MCF 10A (cell line): ENCODE data around the gene RDH5. TPM values are rescaled to one million over a fixed set of nuclear protein-coding genes. Genes with fewer than 3 reads are reported as not detected.

Experiments
- BruUV-seq: library from RNA; stranded (reverse); fragments of 400-500 nt; replicated peaks from 2 replicates; lab custom pipeline; 2021; lab: Mats Ljungman, UMichigan
- CTCF ChIA-PET: fragments of 300-600 bp; sonication (Branson Sonifier 250); formaldehyde crosslinking; extraction: SDS; loops from one replicate; lab custom pipeline; 2021; ENCODE audit warnings: antibody characterized with exemption, inconsistent platforms; lab: Yijun Ruan, JAX
- POLR2A ChIA-PET: fragments of 300-600, 350-650 bp; sonication (Branson Sonifier 250); formaldehyde crosslinking; extraction: SDS; loops from one replicate; lab custom pipeline; 2020; ENCODE audit warnings: antibody characterized with exemption, inconsistent platforms; lab: Yijun Ruan, JAX
- DNase-seq: peaks from one replicate; pipeline ENCODE4 v3.0.0-alpha.2; 2018; ENCODE audit not compliant: unreplicated experiment
- H3K27ac Mint-ChIP-seq: one replicate; pipeline ENCODE4 v1.8.0; 2022; ENCODE audit warnings: mild to moderate bottlenecking, low read depth, mixed read lengths; ENCODE audit not compliant: unreplicated experiment
- H3K27me3 Mint-ChIP-seq: one replicate; pipeline ENCODE4 v1.8.0; 2022; ENCODE audit warnings: mixed read lengths; ENCODE audit not compliant: insufficient read depth, unreplicated experiment
- H3K36me3 Mint-ChIP-seq: one replicate; pipeline ENCODE4 v1.8.0; 2022; ENCODE audit warnings: mild to moderate bottlenecking, moderate library complexity, mixed read lengths; ENCODE audit not compliant: insufficient read depth, unreplicated experiment
- H3K4me1 Mint-ChIP-seq: one replicate; pipeline ENCODE4 v1.8.0; 2022; ENCODE audit warnings: mixed read lengths; ENCODE audit not compliant: insufficient read depth, unreplicated experiment
- H3K4me3 Mint-ChIP-seq: one replicate; pipeline ENCODE4 v1.8.0; 2022; ENCODE audit warnings: mild to moderate bottlenecking, moderate library complexity, mixed read lengths; ENCODE audit not compliant: unreplicated experiment
- H3K9me3 Mint-ChIP-seq: one replicate; pipeline ENCODE4 v1.8.0; 2022; ENCODE audit warnings: mixed read lengths; ENCODE audit not compliant: unreplicated experiment
- CTCF ChIP-seq: fragments of 200-600 bp; IDR thresholded peaks from one replicate; pipeline ENCODE4 v1.8.0; 2022; ENCODE audit warnings: antibody characterized with exemption, mild to moderate bottlenecking; ENCODE audit not compliant: unreplicated experiment
- intact Hi-C: fragments of 100-400 bp; cut with micrococcal nuclease; formaldehyde crosslinking; loops from 2 replicates; pipeline ENCODE4 v1.14.1; 2022
- total RNA-seq: library from RNA; stranded (reverse); gene quantifications from 2 replicates; pipeline ENCODE4 v1.2.3, GENCODE V29; 2022

The RDH5 gene
- total RNA-seq, 1 experiment from 2014 or later: 2.5 TPM

- BruUV-seq: no TSS peak
- POLR2A ChIA-PET: interaction anchor here (2.4 kb wide), 1 partner anchor 10 kb away, joined by 5 read pairs; no protein-coding TSS in a partner anchor
- no peak overlapping the region for H3K27ac Mint-ChIP-seq
- peaks cover 8% of the 10 kb centered on the region for H3K36me3 Mint-ChIP-seq
- peaks cover 23% of the 10 kb centered on the region for H3K4me1 Mint-ChIP-seq
- no peak for DNase-seq
- CTCF ChIA-PET: interaction anchor here (1.4 kb wide), 1 partner anchor 20 kb away, joined by 7 read pairs; no protein-coding TSS in a partner anchor
- H3K9me3 Mint-ChIP-seq: no peaks in the 10 kb centered on the region
- no peaks in the 10 kb centered on the region for H3K27me3 Mint-ChIP-seq
- TF ChIP-seq CTCF: no peak
- H3K4me3 Mint-ChIP-seq: peak overlapping the region; percentile 80
- intact Hi-C loops: no loop called here
Measured at GRCh38 chr12:55718015-55718414, 2.2 kb upstream of the RDH5 start.

- ChIA-PET POLR2A (interaction anchor here (1.1 kb wide), 1 partner anchor 99 kb away, joined by 3 read pairs; the partner anchor contains the start of genes ORMDL2 and SARNP), CTCF (interaction anchor here (0.6 to 1.1 kb wide), 4 partner anchors 108 to 542 kb away, joined by 3 to 5 read pairs (median 3); no protein-coding TSS in a partner anchor)
- no peak overlapping the region for H3K4me3 Mint-ChIP-seq
- no peak for TF ChIP-seq CTCF
- peaks cover 18% of the 10 kb centered on the region for H3K4me1 Mint-ChIP-seq
- peaks cover 13% of the 10 kb centered on the region for H3K36me3 Mint-ChIP-seq
- intact Hi-C loops: no loop called here
- no peaks in the 10 kb centered on the region for H3K9me3 Mint-ChIP-seq
- BruUV-seq: no TSS peak
- H3K27me3 Mint-ChIP-seq: no peaks in the 10 kb centered on the region
- no peak overlapping the region for H3K27ac Mint-ChIP-seq
- no peak for DNase-seq
Measured at GRCh38 chr12:55718624-55719275, 1.4 kb upstream of the RDH5 start.

GRCh38 chr12:55719371-55719770, 822 bp upstream of the RDH5 start:
- ChIA-PET POLR2A (interaction anchor here (1.1 kb wide), 1 partner anchor 98 kb away, joined by 3 read pairs; the partner anchor contains the start of genes ORMDL2 and SARNP), CTCF (interaction anchor here (0.6 to 1.4 kb wide), 7 partner anchors 11 to 783 kb away, joined by 3 to 5 read pairs (median 3); no protein-coding TSS in a partner anchor)
- H3K27ac Mint-ChIP-seq: no peak overlapping the region
- BruUV-seq: no TSS peak
- intact Hi-C loops: no loop called here
- no peak overlapping the region for H3K4me3 Mint-ChIP-seq
- peaks cover 15% of the 10 kb centered on the region for H3K36me3 Mint-ChIP-seq
- peaks cover 15% of the 10 kb centered on the region for H3K4me1 Mint-ChIP-seq
- no peaks in the 10 kb centered on the region for H3K27me3 Mint-ChIP-seq
- DNase-seq: no peak
- no peak for TF ChIP-seq CTCF
- H3K9me3 Mint-ChIP-seq: no peaks in the 10 kb centered on the region

GRCh38 chr12:55720894-55721444, 776 bp downstream of the RDH5 start:
- POLR2A ChIA-PET: interaction anchor here (0.6 to 1.0 kb wide), 3 partner anchors 9 to 357 kb away, joined by 3 to 4 read pairs (median 3); no protein-coding TSS in a partner anchor
- no peak overlapping the region for H3K4me3 Mint-ChIP-seq
- TF ChIP-seq CTCF: peak; percentile 55
- H3K36me3 Mint-ChIP-seq: peaks cover 26% of the 10 kb centered on the region
- intact Hi-C loops: loop anchor here (1.0 to 2.0 kb wide), 5 partner anchors 40 to 532 kb away; a partner anchor contains a TSS
- peaks cover 15% of the 10 kb centered on the region for H3K4me1 Mint-ChIP-seq
- no peaks in the 10 kb centered on the region for H3K27me3 Mint-ChIP-seq
- H3K9me3 Mint-ChIP-seq: no peaks in the 10 kb centered on the region
- no TSS peak for BruUV-seq
- DNase-seq: peak; percentile 87
- CTCF ChIA-PET: interaction anchor here (0.6 to 1.5 kb wide), 10 partner anchors 8 to 544 kb away, joined by 3 to 7 read pairs (median 3); no protein-coding TSS in a partner anchor
- H3K27ac Mint-ChIP-seq: no peak overlapping the region
